ENCODE results near the gene MSI2.

DNA sequence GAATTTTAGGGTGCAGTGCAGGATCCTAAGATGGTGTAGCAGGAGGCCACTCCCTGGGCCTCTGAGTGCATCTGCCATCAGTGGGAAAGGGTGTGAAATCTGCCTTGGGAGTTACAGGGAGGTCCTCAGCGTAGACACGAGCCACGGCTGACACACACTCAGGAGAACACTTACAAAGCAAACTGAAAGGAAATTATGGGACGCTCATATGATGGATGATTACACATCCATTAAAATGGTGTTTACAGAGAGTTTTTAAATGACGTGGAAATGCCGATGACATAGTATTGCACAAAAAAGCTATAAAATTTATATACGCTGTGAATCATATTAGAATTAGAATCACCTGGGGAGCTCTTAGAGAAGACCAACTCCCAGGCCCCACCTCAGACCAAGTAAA is 313.5 kb downstream of the MSI2 start:
- TF ChIP-seq CTCF (IDR thresholded peaks at IDR 0.05): no peak
- no peak for TF ChIP-seq POLR2A (IDR thresholded peaks at IDR 0.05)

Data from right lobe of liver (tissue), 4 donors.